Endothelial cell of umbilical vein (primary cell): Measurements from ENCODE around the gene PIN1. TPM values are rescaled to one million over a fixed set of nuclear protein-coding genes. Genes with fewer than 3 reads are reported as not detected.

ENCODE experiments used
- BruUV-seq: library from RNA; stranded (reverse); fragments of 400-500 nt; replicated peaks from 2 replicates; lab custom pipeline; 2021; lab: Mats Ljungman, UMichigan
- CTCF ChIA-PET: fragments of 300-600, 350-600 bp; sonication (Branson Sonifier 250); formaldehyde crosslinking; loops from one replicate; lab custom pipeline; 2021; ENCODE audit warnings: antibody characterized with exemption, inconsistent platforms; lab: Charles Lee
- POLR2A ChIA-PET: fragments of 300-600, 350-600 bp; sonication (Branson Sonifier 250); formaldehyde crosslinking; loops from one replicate; lab custom pipeline; 2021; ENCODE audit warnings: antibody characterized with exemption, inconsistent platforms; lab: Charles Lee
- DNase-seq: peaks from one replicate; pipeline ENCODE4 v3.0.0-alpha.2; 2011; ENCODE audit warnings: low read depth, low spot score
- FAIRE-seq: peaks from 2 replicates; lab custom pipeline; 2011; peaks lifted over from hg19 to GRCh38; lab: Jason Lieb, UNC
- H2AFZ ChIP-seq: 2 replicates; pipeline ENCODE4 v1.6.0; 2012; ENCODE audit warnings: low read depth, low read length, control low read depth, inconsistent platforms
- H3K27ac ChIP-seq: 2 replicates; pipeline ENCODE4 v1.5.1; 2011; ENCODE audit warnings: low read depth, mild to moderate bottlenecking, control low read depth, low read length, moderate library complexity; ENCODE audit not compliant: insufficient read depth
- H3K27me3 ChIP-seq, 2 experiments: 2 replicates each; pipeline versions ENCODE4 v1.6.0 to v1.6.1; 2011; ENCODE audit warnings: low read length in 2 of 2, mixed read lengths in 1 of 2; ENCODE audit not compliant: control insufficient read depth in 2 of 2, insufficient read depth in 2 of 2
- H3K36me3 ChIP-seq, 2 experiments: 2 replicates in 1 of 2; 3 replicates in 1 of 2; pipeline ENCODE4 v1.5.1; 2011; ENCODE audit warnings: low read length in 2 of 2, mild to moderate bottlenecking in 1 of 2, moderate library complexity in 1 of 2; ENCODE audit not compliant: control insufficient read depth in 2 of 2, insufficient read depth in 2 of 2; ENCODE audit errors: extremely low read depth in 1 of 2
- H3K4me1 ChIP-seq: 3 replicates; pipeline ENCODE4 v1.5.1; 2011; ENCODE audit warnings: mild to moderate bottlenecking, low read length; ENCODE audit not compliant: control insufficient read depth, insufficient read depth; ENCODE audit errors: extremely low read depth
- H3K4me2 ChIP-seq: 2 replicates; pipeline ENCODE4 v1.6.1; 2011; ENCODE audit warnings: low read length, control low read depth, mixed read lengths; ENCODE audit not compliant: insufficient read depth
- H3K4me3 ChIP-seq, 3 experiments: fragments of 200-600 bp in 1 of 3; sonication (generic), shearing (Covaris generic) in 1 of 3; replicated peaks in 1 of 3; 2 replicates each; pipeline ENCODE4 v1.5.1; 2011 to 2016; ENCODE audit warnings: control low read depth in 3 of 3, low read length in 3 of 3, mild to moderate bottlenecking in 2 of 3, inconsistent platforms in 1 of 3, low read depth in 1 of 3, moderate library complexity in 1 of 3; ENCODE audit not compliant: insufficient read depth in 1 of 3
- H3K79me2 ChIP-seq: 2 replicates; pipeline ENCODE4 v1.6.0; 2012; ENCODE audit warnings: low read length, inconsistent platforms; ENCODE audit not compliant: control insufficient read depth, insufficient read depth
- H3K9ac ChIP-seq: replicated peaks from 2 replicates; pipeline ENCODE3; 2011; ENCODE audit warnings: low read length, control low read depth; ENCODE audit not compliant: insufficient read depth; ENCODE audit errors: extremely low read depth
- H3K9me1 ChIP-seq: replicated peaks from 3 replicates; pipeline ENCODE4 v1.6.0; 2011; ENCODE audit warnings: mild to moderate bottlenecking, low read length; ENCODE audit not compliant: control insufficient read depth, insufficient read depth; ENCODE audit errors: extremely low read depth
- H3K9me3 ChIP-seq: replicated peaks from 2 replicates; pipeline ENCODE4 v1.5.1; 2012; ENCODE audit warnings: low read length, inconsistent platforms; ENCODE audit not compliant: control insufficient read depth, insufficient read depth
- H4K20me1 ChIP-seq: replicated peaks from 2 replicates; pipeline ENCODE3; 2011; ENCODE audit warnings: mild to moderate bottlenecking, low read length; ENCODE audit not compliant: control insufficient read depth, insufficient read depth; ENCODE audit errors: extremely low read depth
- CTCF ChIP-seq, 2 donors: IDR thresholded peaks; 1 replicate in 1 of 2; 2 replicates in 1 of 2; pipeline ENCODE4 v1.5.1; 2011; ENCODE audit warnings: low read length in 2 of 2, mild to moderate bottlenecking in 2 of 2, moderate library complexity in 2 of 2, control low read depth in 1 of 2, inconsistent platforms in 1 of 2, low read depth in 1 of 2; ENCODE audit not compliant: insufficient read depth in 1 of 2; ENCODE audit errors: extremely low read depth in 1 of 2
- EZH2 ChIP-seq: IDR thresholded peaks from 2 replicates; pipeline ENCODE4 v1.6.1; 2012; ENCODE audit warnings: borderline replicate concordance, low read depth, mild to moderate bottlenecking, moderate library complexity, low read length, inconsistent platforms; ENCODE audit not compliant: severe bottlenecking
- FOS ChIP-seq: IDR thresholded peaks from 2 replicates; pipeline ENCODE4 v1.6.1; 2011; ENCODE audit warnings: mild to moderate bottlenecking, low read length, moderate library complexity, borderline replicate concordance; ENCODE audit not compliant: insufficient read depth
- GATA2 ChIP-seq: IDR thresholded peaks from 2 replicates; pipeline ENCODE4 v1.7.0; 2011; ENCODE audit warnings: low read depth, mild to moderate bottlenecking, moderate library complexity, mixed read lengths, low read length; ENCODE audit not compliant: insufficient read length, insufficient read depth
- JUN ChIP-seq: IDR thresholded peaks from 2 replicates; pipeline ENCODE4 v1.6.1; 2011; ENCODE audit warnings: borderline replicate concordance, low read depth; ENCODE audit not compliant: insufficient read length, insufficient read depth
- MAX ChIP-seq: IDR thresholded peaks from 2 replicates; pipeline ENCODE4 v1.6.1; 2011; ENCODE audit not compliant: insufficient read depth, insufficient read length
- MYC ChIP-seq: IDR thresholded peaks from one replicate; pipeline ENCODE4 v1.6.1; 2011; ENCODE audit warnings: mild to moderate bottlenecking, low read depth, low read length
- POLR2A ChIP-seq: IDR thresholded peaks from 2 replicates; pipeline ENCODE4 v1.6.1; 2012; ENCODE audit warnings: low read depth, mild to moderate bottlenecking, control low read depth, low read length
- POLR2AphosphoS5 ChIP-seq: IDR thresholded peaks from 2 replicates; pipeline ENCODE4 v1.6.1; 2012; ENCODE audit warnings: low read depth, mild to moderate bottlenecking, control low read depth, low read length, moderate library complexity; ENCODE audit not compliant: insufficient read depth
- dilution Hi-C: fragments of 300-500 bp; cut with MboI; formaldehyde crosslinking; loops from one replicate; pipeline ENCODE4 v1.15.0; 2019; ENCODE audit warnings: low sequenced_read_pairs; ENCODE audit not compliant: extremely low pct_ligation_motif_present
- intact Hi-C: fragments of 100-400 bp; cut with micrococcal nuclease; formaldehyde crosslinking; loops from one replicate; pipeline ENCODE4 v1.10.0; 2022
- polyA plus RNA-seq, 4 experiments: library from polyadenylated mRNA; depleted of rRNA in 3 of 4; stranded (reverse) in 3 of 4; unstranded in 1 of 4; fragments of >200 nt; gene quantifications; 2 replicates each; pipeline versions ENCODE4 v1.2.1 to v1.2.3, GENCODE V29; 2011 to 2012; ENCODE audit warnings: missing spikeins in 1 of 4
- total RNA-seq: library from RNA; stranded (reverse); gene quantifications from 2 replicates; pipeline ENCODE4 v1.2.3, GENCODE V29; 2021

PIN1 gene
- total and polyA plus RNA-seq, 2 donors (not counting 3 experiments of a cell fraction or from before 2014, with no cell fraction given), result 97.4 to 115 TPM

GRCh38 chr19:9857076-9857721, 22.1 kb downstream of the PIN1 start:
- Histone ChIP-seq H3K27me3 (no peaks in the 10 kb centered on the region), H2AFZ (no peak overlapping the region), H3K9ac (no peak overlapping the region), H3K4me1 (peaks cover 5% of the 10 kb centered on the region), H4K20me1 (no peaks in the 10 kb centered on the region), H3K4me2 (no peak overlapping the region), H3K36me3 (no peaks in the 10 kb centered on the region), H3K79me2 (no peaks in the 10 kb centered on the region), H3K9me1 (no peaks in the 10 kb centered on the region), H3K4me3 (no peak overlapping the region), H3K9me3 (no peaks in the 10 kb centered on the region), H3K27ac (no peak overlapping the region)
- intact Hi-C loops, result no loop called here
- dilution Hi-C loops, result no loop called here
- FAIRE-seq, result no peak
- POLR2A ChIA-PET, result no interaction called here
- DNase-seq, result no peak
- CTCF ChIA-PET, result interaction anchor here (1.1 kb wide), 1 partner anchor 18 kb away, joined by 3 read pairs; no protein-coding TSS in a partner anchor
- no TSS peak for BruUV-seq
- TF ChIP-seq POLR2AphosphoS5 (no peak), MYC (no peak), POLR2A (no peak), EZH2 (no peak), FOS (no peak), CTCF (IDR thresholded peaks at IDR 0.05; ENCODE audit: extremely low read depth in 1 of 2, insufficient read depth in 1 of 2, low read depth in 1 of 2, low read length in 2 of 2) (no peak), MAX (no peak), JUN (no peak), GATA2 (no peak)
